Thyroid gland (tissue), 4 donors: ENCODE data around the gene SEMA4D.

Source experiments
- CTCF ChIP-seq, 6 experiments: fragments of 200-600 bp in 3 of 6; fragments of 450-650 bp in 3 of 6; sonication (generic) in 3 of 6; IDR thresholded peaks; one replicate each; pipeline ENCODE4 v1.5.1; 2016 to 2019; ENCODE audit warnings: antibody characterized with exemption in 6 of 6, mild to moderate bottlenecking in 2 of 6, inconsistent platforms in 1 of 6, moderate library complexity in 1 of 6
- POLR2A ChIP-seq, 2 donors: fragments of 450-650 bp; IDR thresholded peaks; one replicate each; pipeline ENCODE4 v1.6.1; 2017; ENCODE audit warnings: antibody characterized with exemption in 2 of 2, mild to moderate bottlenecking in 2 of 2, moderate library complexity in 1 of 2

DNA sequence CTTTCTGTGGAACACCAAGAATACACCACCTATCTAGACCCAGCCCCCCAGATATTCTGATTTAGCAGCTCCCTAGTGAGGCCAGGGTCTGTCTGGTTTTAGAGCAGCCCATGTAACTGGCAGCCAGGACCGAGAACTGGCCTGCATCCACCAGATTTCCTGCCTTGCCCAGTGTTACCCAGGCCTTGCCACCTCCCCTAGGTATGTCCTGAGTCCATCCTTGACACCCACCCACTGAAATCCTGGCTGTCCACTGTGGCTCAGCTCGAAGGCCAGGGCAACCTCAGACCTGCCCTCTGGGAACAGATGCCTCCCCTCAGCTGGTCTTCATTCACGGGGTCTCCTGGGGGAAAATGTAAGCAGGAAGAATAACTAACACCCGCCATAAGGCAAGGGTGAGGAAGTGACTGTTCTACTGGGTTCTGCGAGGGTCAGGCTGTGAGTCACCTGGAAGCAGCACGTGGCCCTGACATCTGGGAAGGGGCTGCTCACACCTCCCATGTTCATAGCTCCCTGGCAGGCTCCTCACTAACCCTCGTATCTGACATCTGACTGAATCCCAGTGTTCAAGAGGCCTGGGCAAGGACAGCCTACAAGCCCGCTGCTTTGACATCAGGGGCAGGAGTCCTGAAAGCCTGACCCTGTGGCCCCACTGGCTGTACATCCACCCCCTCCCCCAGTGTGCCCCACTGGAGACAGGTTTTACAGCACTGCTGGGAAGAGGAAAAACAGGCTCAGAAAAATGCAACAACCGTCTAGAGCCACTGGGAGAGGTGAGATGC lies 72.7 kb downstream of the SEMA4D start:
- TF ChIP-seq CTCF (IDR thresholded peaks at IDR 0.05), result no peak
- no peak for TF ChIP-seq POLR2A (IDR thresholded peaks at IDR 0.05)
